K562 (cell line): ENCODE measurements around the gene DPH2. TPM values are rescaled to one million over a fixed set of nuclear protein-coding genes. Genes with fewer than 3 reads are reported as not detected.

Source experiments
- ATAC-seq: fragments of 200-7000 bp; cut with Tn5 transposase; 3 replicates; pipeline ENCODE4 v1.9.1; 2020; ENCODE audit warnings: moderate library complexity
- BruUV-seq: library from RNA; stranded (reverse); fragments of 400-500 nt; replicated peaks from 2 replicates; lab custom pipeline; 2021; lab: Mats Ljungman, UMichigan
- CTCF ChIA-PET: fragments of 300-600 bp; formaldehyde crosslinking; extraction: SDS; loops from one replicate; lab custom pipeline; 2021; ENCODE audit warnings: low intra/inter-chr PET ratio; lab: Yijun Ruan, JAX
- POLR2A ChIA-PET: fragments of 300-600, 350-650 bp; sonication (Branson Sonifier 250); formaldehyde crosslinking; extraction: SDS; loops from one replicate; lab custom pipeline; 2021; ENCODE audit warnings: antibody characterized with exemption, inconsistent platforms; lab: Yijun Ruan, JAX
- DNase-seq, 4 experiments: peaks; one replicate each; pipeline versions ENCODE4 v3.0.0 to v3.0.0-alpha.2; 2011 to 2018; ENCODE audit warnings: low spot score in 3 of 4, mixed read lengths in 3 of 4; ENCODE audit errors: extremely low read depth in 1 of 4
- FAIRE-seq: peaks from 2 replicates; lab custom pipeline; 2011; peaks lifted over from hg19 to GRCh38; lab: Jason Lieb, UNC
- H2AFZ ChIP-seq: 2 replicates; pipeline ENCODE4 v1.6.0; 2011; ENCODE audit warnings: low read depth, low read length, control low read depth, inconsistent platforms
- H3K27ac ChIP-seq: fragments of 200-600 bp; 3 replicates; pipeline ENCODE4 v1.8.0; 2011; ENCODE audit warnings: low read depth, mild to moderate bottlenecking, control low read depth, inconsistent platforms, low read length, moderate library complexity, mixed read lengths; ENCODE audit errors: extremely low read depth
- H3K27me3 ChIP-seq, 2 experiments: fragments of 300-600 bp in 1 of 2; 2 replicates in 1 of 2; 3 replicates in 1 of 2; pipeline versions ENCODE4 v1.6.0 to v1.8.0; 2011; ENCODE audit warnings: inconsistent platforms in 2 of 2, low read length in 2 of 2, mild to moderate bottlenecking in 1 of 2, mixed read lengths in 1 of 2, moderate library complexity in 1 of 2; ENCODE audit not compliant: control insufficient read depth in 2 of 2, insufficient read depth in 2 of 2
- H3K36me3 ChIP-seq: fragments of 300-600 bp; 3 replicates; pipeline ENCODE4 v1.8.0; 2011; ENCODE audit warnings: mild to moderate bottlenecking, low read length, inconsistent platforms; ENCODE audit not compliant: control insufficient read depth, insufficient read depth
- H3K4me1 ChIP-seq, 2 experiments: fragments of 200-600 bp in 1 of 2; replicated peaks in 1 of 2; 2 replicates in 1 of 2; 3 replicates in 1 of 2; pipeline versions ENCODE4 v1.5.1 to v1.8.0; 2011; ENCODE audit warnings: inconsistent platforms in 2 of 2, low read length in 2 of 2, mild to moderate bottlenecking in 1 of 2, mixed read lengths in 1 of 2, moderate library complexity in 1 of 2; ENCODE audit not compliant: control insufficient read depth in 2 of 2, insufficient read depth in 2 of 2
- H3K4me2 ChIP-seq: 2 replicates; pipeline ENCODE4 v1.6.1; 2011; ENCODE audit warnings: low read length, control low read depth, inconsistent platforms, mixed read lengths; ENCODE audit not compliant: insufficient read depth
- H3K4me3 ChIP-seq: fragments of 200-600 bp; sonication (generic), shearing (Covaris generic); 2 replicates; pipeline ENCODE4 v1.5.1; 2016; ENCODE audit warnings: control low read depth, inconsistent platforms
- H3K79me2 ChIP-seq: fragments of 200-600 bp; 3 replicates; pipeline ENCODE4 v1.8.0; 2011; ENCODE audit warnings: low read length, inconsistent platforms; ENCODE audit not compliant: control insufficient read depth, insufficient read depth
- H3K9ac ChIP-seq, 2 experiments: 2 replicates each; pipeline versions ENCODE4 v1.6.0 to v1.6.1; 2011; ENCODE audit warnings: low read depth in 2 of 2, low read length in 2 of 2, control low read depth in 1 of 2, inconsistent platforms in 1 of 2, mild to moderate bottlenecking in 1 of 2, mixed read lengths in 1 of 2; ENCODE audit not compliant: insufficient read depth in 1 of 2
- H3K9me1 ChIP-seq: one replicate; pipeline ENCODE4 v1.6.0; 2011; ENCODE audit warnings: inconsistent platforms, mild to moderate bottlenecking, low read length, moderate library complexity; ENCODE audit not compliant: control insufficient read depth, insufficient read depth
- H3K9me3 ChIP-seq: replicated peaks from 2 replicates; pipeline ENCODE4 v1.5.1; 2011; ENCODE audit warnings: low read depth, low read length, inconsistent platforms; ENCODE audit not compliant: control insufficient read depth, insufficient read depth
- H4K20me1 ChIP-seq: replicated peaks from 2 replicates; pipeline ENCODE4 v1.6.1; 2011; ENCODE audit warnings: low read length, inconsistent platforms, mixed read lengths; ENCODE audit not compliant: control insufficient read depth, insufficient read depth
- SIN3A ChIP-seq, 2 experiments: fragments of 150-350 bp in 1 of 2; IDR thresholded peaks; 2 replicates each; pipeline ENCODE4 v1.6.1; 2011 to 2016; ENCODE audit warnings: borderline replicate concordance in 2 of 2, low read depth in 2 of 2, low read length in 2 of 2, mild to moderate bottlenecking in 2 of 2, moderate library complexity in 2 of 2; ENCODE audit not compliant: control insufficient read depth in 1 of 2
- USF1 ChIP-seq: sonication (generic); formaldehyde crosslinking; IDR thresholded peaks from 2 replicates; pipeline ENCODE4 v1.9.0; 2022; ENCODE audit warnings: mild to moderate bottlenecking, missing genetic modification reagents
- WGBS: fragments of 100-300 bp; shearing (Covaris generic); methylation state at CpG from one replicate; pipeline ENCODE4 v1.1.6; 2016; ENCODE audit warnings: low coverage, mixed read lengths; ENCODE audit not compliant: insufficient coverage; ENCODE audit errors: missing lambda C conversion rate; 5-methylcytosine and 5-hydroxymethylcytosine counted together
- in situ Hi-C: fragments of 300-500 bp; cut with MboI; formaldehyde crosslinking; loops from 4 replicates; pipeline ENCODE4 v1.15.0; 2018; ENCODE audit warnings: inconsistent platforms, mixed read lengths
- intact Hi-C: fragments of 100-400 bp; cut with micrococcal nuclease; formaldehyde crosslinking; loops from 2 replicates; pipeline ENCODE4 v1.14.2; 2022
- polyA plus RNA-seq, 8 experiments: library from polyadenylated mRNA; depleted of rRNA in 4 of 8; stranded (reverse) in 5 of 8; unstranded in 3 of 8; fragments of >200 nt; fragmentation: Nextera tagmentation in 2 of 8; fragmentation: Illumina TruSeq in 1 of 8; extraction: Ambion mirVana in 2 of 8; extraction: Trizol in 1 of 8; gene quantifications; 2 replicates each; pipeline versions ENCODE4 v1.2.1 to v1.2.3, GENCODE V29; 2011 to 2014; ENCODE audit warnings: inconsistent platforms in 1 of 8, missing spikeins in 1 of 8
- total RNA-seq, 7 experiments: library from RNA; depleted of rRNA in 6 of 7; stranded (reverse); fragments of >200 nt in 6 of 7; fragmentation: Illumina TruSeq in 2 of 7; extraction: Trizol in 2 of 7; gene quantifications; 2 replicates each; pipeline versions ENCODE4 v1.2.1 to v1.2.3, GENCODE V29; 2011 to 2021; ENCODE audit warnings: low replicate concordance in 1 of 7

DPH2 gene
- total and polyA plus RNA-seq, 9 of the 15 experiments (the other 6 are each of a cell fraction or from before 2014, with no cell fraction given) = 17.9 to 94.1 (median 68.1) TPM

- no peak overlapping the region for H3K4me2 ChIP-seq
- intact Hi-C loops = loop anchor here (5.0 kb wide), 2 partner anchors 86 to 114 kb away; no protein-coding TSS in a partner anchor
- CTCF ChIA-PET = interaction anchor here (3.4 to 4.7 kb wide), 2 partner anchors 169 to 404 kb away, joined by 56 to 79 read pairs; partner anchors contain the start of gene PTPRF
Measured at GRCh38 chr1:43932786-43933385, 36.9 kb upstream of the DPH2 start.

More at GRCh38 chr1:43932786-43933385, 36.9 kb upstream of the DPH2 start:
- 0 out of 2 replicates have a peak, but pooled peaks have one; percentile 18 for TF ChIP-seq USF1
- no peak for TF ChIP-seq SIN3A (IDR thresholded peaks at IDR 0.05; ENCODE audit: borderline replicate concordance in 2 of 2, control insufficient read depth in 1 of 2, low read depth in 2 of 2, low read length in 2 of 2)
- H3K4me1 ChIP-seq = peaks cover 12 to 32% of the 10 kb centered on the region in 2 experiments; a peak in 4 of 5 replicates
- no peaks in the 10 kb centered on the region for H3K27me3 ChIP-seq
- DNase-seq (no peak), FAIRE-seq (no peak), ATAC-seq (no peak)
- H3K9me3 ChIP-seq = no peaks in the 10 kb centered on the region
- no TSS peak for BruUV-seq
- no peak overlapping the region for H2AFZ ChIP-seq
- peaks cover 5% of the 10 kb centered on the region for H3K9me1 ChIP-seq
- H3K27ac ChIP-seq = no peak overlapping the region
- POLR2A ChIA-PET = interaction anchor here (1.0 to 1.4 kb wide), 4 partner anchors 9 to 168 kb away, joined by 3 to 9 read pairs (median 4); no protein-coding TSS in a partner anchor
- H3K36me3 ChIP-seq = peaks cover 4% of the 10 kb centered on the region; the same call in 2 of the 3 replicates
- 54% methylated on average over 8 of the region's 8 CpGs for WGBS
- in situ Hi-C loops = loop anchor here (5.0 to 10.0 kb wide), 2 partner anchors 161 to 698 kb away; no protein-coding TSS in a partner anchor
- H4K20me1 ChIP-seq = 0 out of 2 replicates have a peak, but pooled peaks cover 3% of the 10 kb centered on the region
- H3K79me2 ChIP-seq = no peaks in the 10 kb centered on the region
- no peak overlapping the region for H3K4me3 ChIP-seq
- H3K9ac ChIP-seq = no peak overlapping the region
